ENCODE measurements around the gene PLXNA4.

The PLXNA4 gene

GRCh38 chr7:132373041-132373440, 203.2 kb downstream of the PLXNA4 start:
- Mint-ChIP-seq H3K27ac (no peak overlapping the region), H3K4me1 (no peaks in the 10 kb centered on the region), H3K36me3 (no peaks in the 10 kb centered on the region), H3K27me3 (peaks cover 6% of the 10 kb centered on the region), H3K4me3 (no peak overlapping the region), H3K9me3 (no peaks in the 10 kb centered on the region)
- ATAC-seq (ENCODE audit: low read depth) (no peak), DNase-seq (ENCODE audit: low spot score in 2 of 2) (no peak)

- Mint-ChIP-seq H3K36me3 (no peaks in the 10 kb centered on the region), H3K27me3 (peaks cover 6% of the 10 kb centered on the region), H3K4me3 (no peak overlapping the region), H3K4me1 (no peaks in the 10 kb centered on the region), H3K27ac (no peak overlapping the region), H3K9me3 (no peaks in the 10 kb centered on the region)
- ATAC-seq (ENCODE audit: low read depth) (no peak), DNase-seq (ENCODE audit: low spot score in 2 of 2) (no peak)
These were observed 204.3 kb downstream of the PLXNA4 start for GRCh38 chr7:132371948-132372347.

GRCh38 chr7:132368246-132368900, 207.9 kb downstream of the PLXNA4 start:
- Mint-ChIP-seq H3K9me3 (no peaks in the 10 kb centered on the region), H3K27ac (no peak overlapping the region), H3K4me3 (no peak overlapping the region), H3K27me3 (peaks cover 4% of the 10 kb centered on the region), H3K4me1 (no peaks in the 10 kb centered on the region), H3K36me3 (no peaks in the 10 kb centered on the region)
- ATAC-seq (ENCODE audit: low read depth), result no peak
- no peak for DNase-seq (ENCODE audit: low spot score in 2 of 2)

- no peaks in the 10 kb centered on the region for H3K36me3 Mint-ChIP-seq
- no peaks in the 10 kb centered on the region for H3K9me3 Mint-ChIP-seq
- ATAC-seq (ENCODE audit: low read depth), result no peak
- H3K27ac Mint-ChIP-seq, result no peak overlapping the region
- no peak for DNase-seq (ENCODE audit: low spot score in 2 of 2)
- peaks cover 4% of the 10 kb centered on the region for H3K27me3 Mint-ChIP-seq
- no peak overlapping the region for H3K4me3 Mint-ChIP-seq
- no peaks in the 10 kb centered on the region for H3K4me1 Mint-ChIP-seq
These were observed 208.5 kb downstream of the PLXNA4 start for GRCh38 chr7:132367795-132368194.

- DNase-seq (ENCODE audit: low spot score in 2 of 2) (no peak), ATAC-seq (ENCODE audit: low read depth) (no peak)
- H3K9me3 Mint-ChIP-seq, result no peaks in the 10 kb centered on the region
- H3K4me1 Mint-ChIP-seq, result no peaks in the 10 kb centered on the region
- H3K4me3 Mint-ChIP-seq, result no peak overlapping the region
- H3K27me3 Mint-ChIP-seq, result peaks cover 4% of the 10 kb centered on the region
- no peak overlapping the region for H3K27ac Mint-ChIP-seq
- no peaks in the 10 kb centered on the region for H3K36me3 Mint-ChIP-seq
These were observed 209.3 kb downstream of the PLXNA4 start for GRCh38 chr7:132367004-132367403.

GRCh38 chr7:132364226-132364625, 212.0 kb downstream of the PLXNA4 start:
- Mint-ChIP-seq H3K27ac (no peak overlapping the region), H3K36me3 (no peaks in the 10 kb centered on the region), H3K4me3 (no peak overlapping the region), H3K9me3 (no peaks in the 10 kb centered on the region), H3K4me1 (no peaks in the 10 kb centered on the region), H3K27me3 (peaks cover 4% of the 10 kb centered on the region)
- DNase-seq (ENCODE audit: low spot score in 2 of 2), result no peak
- ATAC-seq (ENCODE audit: low read depth), result no peak

GRCh38 chr7:132362059-132362458, 214.2 kb downstream of the PLXNA4 start:
- DNase-seq (ENCODE audit: low spot score in 2 of 2), result no peak
- Mint-ChIP-seq H3K4me1 (no peaks in the 10 kb centered on the region), H3K4me3 (no peak overlapping the region), H3K27ac (no peak overlapping the region), H3K9me3 (no peaks in the 10 kb centered on the region), H3K27me3 (peaks cover 5% of the 10 kb centered on the region), H3K36me3 (no peaks in the 10 kb centered on the region)
- ATAC-seq (ENCODE audit: low read depth), result no peak

- H3K9me3 Mint-ChIP-seq, result no peaks in the 10 kb centered on the region
- peaks cover 5% of the 10 kb centered on the region for H3K27me3 Mint-ChIP-seq
- no peak overlapping the region for H3K4me3 Mint-ChIP-seq
- ATAC-seq (ENCODE audit: low read depth), result no peak
- DNase-seq (ENCODE audit: low spot score in 2 of 2), result no peak
- H3K27ac Mint-ChIP-seq, result no peak overlapping the region
- no peaks in the 10 kb centered on the region for H3K4me1 Mint-ChIP-seq
- no peaks in the 10 kb centered on the region for H3K36me3 Mint-ChIP-seq
These were observed 215.1 kb downstream of the PLXNA4 start for GRCh38 chr7:132361146-132361545.

- no peak overlapping the region for H3K27ac Mint-ChIP-seq
- DNase-seq (ENCODE audit: low spot score in 2 of 2), result no peak
- no peaks in the 10 kb centered on the region for H3K9me3 Mint-ChIP-seq
- no peak for ATAC-seq (ENCODE audit: low read depth)
- H3K4me1 Mint-ChIP-seq, result no peaks in the 10 kb centered on the region
- H3K36me3 Mint-ChIP-seq, result no peaks in the 10 kb centered on the region
- no peak overlapping the region for H3K4me3 Mint-ChIP-seq
- peaks cover 5% of the 10 kb centered on the region for H3K27me3 Mint-ChIP-seq
These were observed 216.5 kb downstream of the PLXNA4 start for GRCh38 chr7:132359743-132360142.

GRCh38 chr7:132355048-132355447, 221.2 kb downstream of the PLXNA4 start:
- no peak overlapping the region for H3K4me3 Mint-ChIP-seq
- no peaks in the 10 kb centered on the region for H3K4me1 Mint-ChIP-seq
- no peaks in the 10 kb centered on the region for H3K36me3 Mint-ChIP-seq
- no peak for ATAC-seq (ENCODE audit: low read depth)
- peaks cover 5% of the 10 kb centered on the region for H3K27me3 Mint-ChIP-seq
- no peak overlapping the region for H3K27ac Mint-ChIP-seq
- no peak for DNase-seq (ENCODE audit: low spot score in 2 of 2)
- H3K9me3 Mint-ChIP-seq, result no peaks in the 10 kb centered on the region

- no peak for ATAC-seq (ENCODE audit: low read depth)
- no peaks in the 10 kb centered on the region for H3K4me1 Mint-ChIP-seq
These were observed 221.7 kb downstream of the PLXNA4 start for GRCh38 chr7:132354527-132354926.

GRCh38 chr7:132353936-132354335, 222.3 kb downstream of the PLXNA4 start:
- ATAC-seq (ENCODE audit: low read depth) (no peak), DNase-seq (ENCODE audit: low spot score in 2 of 2) (no peak)
- Mint-ChIP-seq H3K36me3 (no peaks in the 10 kb centered on the region), H3K27me3 (peaks cover 6% of the 10 kb centered on the region), H3K4me3 (no peak overlapping the region), H3K27ac (no peak overlapping the region), H3K9me3 (no peaks in the 10 kb centered on the region), H3K4me1 (no peaks in the 10 kb centered on the region)

More at GRCh38 chr7:132354527-132354926, 221.7 kb downstream of the PLXNA4 start:
- Mint-ChIP-seq H3K27me3 (peaks cover 6% of the 10 kb centered on the region), H3K4me3 (no peak overlapping the region), H3K27ac (no peak overlapping the region), H3K9me3 (no peaks in the 10 kb centered on the region), H3K36me3 (no peaks in the 10 kb centered on the region)
- DNase-seq (ENCODE audit: low spot score in 2 of 2), result no peak

GRCh38 chr7:132352800-132353199, 223.5 kb downstream of the PLXNA4 start:
- Mint-ChIP-seq H3K9me3 (no peaks in the 10 kb centered on the region), H3K27me3 (peaks cover 9% of the 10 kb centered on the region), H3K27ac (no peak overlapping the region), H3K4me3 (no peak overlapping the region), H3K4me1 (no peaks in the 10 kb centered on the region), H3K36me3 (no peaks in the 10 kb centered on the region)
- DNase-seq (ENCODE audit: low spot score in 2 of 2) (no peak), ATAC-seq (ENCODE audit: low read depth) (no peak)

- ATAC-seq (ENCODE audit: low read depth), result no peak
- H3K4me1 Mint-ChIP-seq, result no peaks in the 10 kb centered on the region
- no peaks in the 10 kb centered on the region for H3K36me3 Mint-ChIP-seq
- DNase-seq (ENCODE audit: low spot score in 2 of 2), result no peak
- H3K27me3 Mint-ChIP-seq, result peaks cover 12% of the 10 kb centered on the region
- no peak overlapping the region for H3K4me3 Mint-ChIP-seq
- no peaks in the 10 kb centered on the region for H3K9me3 Mint-ChIP-seq
- no peak overlapping the region for H3K27ac Mint-ChIP-seq
These were observed 224.2 kb downstream of the PLXNA4 start for GRCh38 chr7:132351954-132352499.

GRCh38 chr7:132350741-132351140, 225.5 kb downstream of the PLXNA4 start:
- H3K27me3 Mint-ChIP-seq, result peaks cover 14% of the 10 kb centered on the region

More at GRCh38 chr7:132350741-132351140, 225.5 kb downstream of the PLXNA4 start:
- H3K4me3 Mint-ChIP-seq, result no peak overlapping the region
- no peaks in the 10 kb centered on the region for H3K4me1 Mint-ChIP-seq
- H3K27ac Mint-ChIP-seq, result no peak overlapping the region
- no peaks in the 10 kb centered on the region for H3K9me3 Mint-ChIP-seq
- ATAC-seq (ENCODE audit: low read depth) (no peak), DNase-seq (ENCODE audit: low spot score in 2 of 2) (no peak)
- no peaks in the 10 kb centered on the region for H3K36me3 Mint-ChIP-seq
